Measurements from ENCODE around the gene SAMD11.
"Not testable (repeated sequence)": the region's sequence is repeated elsewhere in the genome, so short reads cannot be mapped to it uniquely, and the experiment has no call there.

SAMD11 gene

DNA sequence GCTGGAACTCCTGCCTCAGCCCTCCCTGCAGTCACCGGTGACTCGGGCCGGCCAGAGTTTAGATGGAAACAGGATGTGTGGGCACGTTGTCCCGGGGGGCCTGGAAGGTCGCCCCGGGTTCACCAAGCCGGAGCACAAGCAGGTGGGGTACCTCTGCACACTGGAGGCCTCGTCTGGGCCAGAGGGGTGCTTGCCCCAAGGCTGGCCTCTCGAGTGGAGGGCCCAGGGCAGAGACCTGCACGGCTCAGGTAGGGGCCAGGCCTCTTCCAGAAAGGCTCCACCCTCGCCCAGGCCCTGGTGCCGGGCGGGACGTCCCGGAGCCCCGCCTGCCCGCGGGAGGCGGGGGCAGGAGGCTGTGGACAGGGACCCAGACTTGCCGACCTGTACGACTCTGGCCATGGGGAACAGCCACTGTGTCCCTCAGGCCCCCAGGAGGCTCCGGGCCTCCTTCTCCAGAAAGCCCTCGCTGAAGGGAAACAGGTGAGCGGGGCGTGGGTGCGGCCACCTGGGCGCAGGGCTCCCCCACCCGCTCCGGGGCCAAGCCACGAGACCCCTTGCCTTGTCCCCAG, 42.5 kb downstream of the SAMD11 start, which contains the start of gene PLEKHN1:
Gene PLEKHN1 (plus strand): TSS at position 348 of the 569 bp plus-strand sequence. CDS start 50 bp downstream, at position 398.
- DNase-seq = peak; percentile 39

- peak; percentile 60 for DNase-seq
Measured at GRCh38 chr1:966704-967300, 43.1 kb downstream of the SAMD11 start.

- DNase-seq = no peak
Measured at GRCh38 chr1:967466-968343, 44.0 kb downstream of the SAMD11 start.

- no peak for DNase-seq
Measured at GRCh38 chr1:969260-969855, 45.6 kb downstream of the SAMD11 start.

GRCh38 chr1:970242-970972, 46.7 kb downstream of the SAMD11 start:
- no peak for DNase-seq

- DNase-seq = no peak
Measured at GRCh38 chr1:970973-971730, 47.4 kb downstream of the SAMD11 start.

GRCh38 chr1:971751-972506, 48.2 kb downstream of the SAMD11 start:
- no peak for DNase-seq

GRCh38 chr1:972726-973458, 49.2 kb downstream of the SAMD11 start:
- no peak for DNase-seq

- no peak for DNase-seq
Measured at GRCh38 chr1:973459-974292, 50.0 kb downstream of the SAMD11 start.

DNA sequence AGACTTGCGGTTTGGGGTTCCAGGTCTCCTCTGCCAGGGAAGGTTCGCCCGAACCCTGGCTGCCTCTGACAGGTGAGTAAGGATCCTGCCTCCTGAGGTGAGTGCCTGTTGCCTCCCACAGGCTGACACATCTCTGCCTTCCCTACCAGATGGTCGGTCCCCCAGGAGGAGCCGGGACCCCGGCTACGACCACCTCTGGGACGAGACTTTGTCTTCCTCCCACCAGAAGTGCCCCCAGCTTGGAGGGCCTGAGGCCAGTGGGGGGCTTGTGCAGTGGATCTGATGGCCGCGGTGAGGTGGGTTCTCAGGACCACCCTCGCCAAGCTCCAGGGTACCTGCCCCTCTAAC, 50.5 kb downstream of the SAMD11 start:
- DNase-seq = no peak

- DNase-seq = no peak
Measured at GRCh38 chr1:974687-975328, 51.1 kb downstream of the SAMD11 start.

DNA sequence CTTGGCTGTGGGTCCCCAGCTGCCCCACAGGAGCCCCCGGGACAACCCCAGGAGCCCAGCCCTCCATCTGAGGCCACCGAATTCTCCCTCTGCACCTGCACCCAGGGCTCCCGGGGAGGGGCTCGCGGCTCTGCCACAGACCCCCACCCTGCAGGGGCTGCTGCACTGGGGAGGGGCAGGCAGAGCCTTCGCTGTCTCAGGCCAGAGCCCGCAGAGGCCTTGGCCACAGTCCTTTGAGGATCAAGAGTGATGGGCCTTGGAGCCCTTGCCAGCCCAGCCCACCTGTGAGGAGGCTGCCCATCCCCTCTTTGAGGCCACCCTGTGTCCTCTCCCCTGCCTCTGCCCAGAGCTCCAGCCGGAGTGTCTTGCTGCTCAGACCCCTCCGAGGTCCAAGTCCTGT, 51.6 kb downstream of the SAMD11 start:
- DNase-seq = no peak

DNA sequence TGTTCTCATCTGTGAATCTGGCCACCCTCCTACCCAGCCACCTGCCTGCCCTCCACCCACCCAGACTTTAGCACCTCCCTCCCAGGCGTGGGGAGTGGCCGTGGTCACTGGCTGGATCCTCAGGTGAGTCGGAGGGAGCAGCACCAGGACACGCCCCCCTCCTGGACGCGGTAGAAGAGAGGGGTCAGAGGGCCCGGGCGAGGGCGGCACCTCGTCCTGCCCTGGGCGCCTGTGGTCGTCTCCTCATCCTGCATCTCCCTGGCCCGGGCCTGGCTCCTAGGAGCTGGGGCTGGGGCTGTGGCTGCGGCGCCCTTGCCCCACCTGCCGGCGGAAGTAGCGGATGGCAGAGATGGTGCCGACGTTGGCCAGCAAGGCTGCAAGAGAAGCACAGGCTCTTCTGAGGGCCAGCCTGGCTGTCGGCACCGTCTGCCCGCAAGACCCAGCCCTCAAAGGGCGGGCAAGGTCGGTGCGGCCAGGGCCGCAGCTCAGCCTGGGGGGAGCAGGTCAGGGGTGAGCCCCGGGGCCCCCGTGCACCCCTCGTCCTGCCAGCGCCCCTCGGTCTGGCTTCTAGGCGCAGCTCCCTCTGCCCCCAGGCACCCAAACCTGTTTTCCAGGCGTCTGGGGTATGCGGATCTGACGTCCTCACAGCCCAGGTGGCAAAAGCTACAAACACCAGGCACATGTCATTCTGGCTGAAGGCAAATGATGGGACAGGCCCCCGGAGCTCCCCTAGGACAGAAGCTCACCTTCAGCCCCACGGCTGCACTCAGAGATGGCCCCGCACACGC, 52.4 kb downstream of the SAMD11 start:
- peak; percentile 39 for DNase-seq

DNA sequence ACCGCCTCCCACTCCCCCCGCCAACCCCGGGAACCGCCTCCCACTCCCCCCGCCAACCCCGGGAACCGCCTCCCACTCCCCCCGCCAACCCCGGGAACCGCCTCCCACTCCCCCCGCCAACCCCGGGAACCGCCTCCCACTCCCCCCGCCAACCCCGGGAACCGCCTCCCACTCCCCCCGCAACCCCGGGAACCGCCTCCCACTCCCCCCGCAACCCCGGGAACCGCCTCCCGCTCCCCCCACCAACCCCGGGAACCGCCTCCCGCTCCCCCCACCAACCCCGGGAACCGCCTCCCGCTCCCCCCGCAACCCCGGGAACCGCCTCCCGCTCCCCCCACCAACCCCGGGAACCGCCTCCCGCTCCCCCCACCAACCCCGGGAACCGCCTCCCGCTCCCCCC, 53.1 kb downstream of the SAMD11 start:
- DNase-seq = not testable (repeated sequence)

DNA sequence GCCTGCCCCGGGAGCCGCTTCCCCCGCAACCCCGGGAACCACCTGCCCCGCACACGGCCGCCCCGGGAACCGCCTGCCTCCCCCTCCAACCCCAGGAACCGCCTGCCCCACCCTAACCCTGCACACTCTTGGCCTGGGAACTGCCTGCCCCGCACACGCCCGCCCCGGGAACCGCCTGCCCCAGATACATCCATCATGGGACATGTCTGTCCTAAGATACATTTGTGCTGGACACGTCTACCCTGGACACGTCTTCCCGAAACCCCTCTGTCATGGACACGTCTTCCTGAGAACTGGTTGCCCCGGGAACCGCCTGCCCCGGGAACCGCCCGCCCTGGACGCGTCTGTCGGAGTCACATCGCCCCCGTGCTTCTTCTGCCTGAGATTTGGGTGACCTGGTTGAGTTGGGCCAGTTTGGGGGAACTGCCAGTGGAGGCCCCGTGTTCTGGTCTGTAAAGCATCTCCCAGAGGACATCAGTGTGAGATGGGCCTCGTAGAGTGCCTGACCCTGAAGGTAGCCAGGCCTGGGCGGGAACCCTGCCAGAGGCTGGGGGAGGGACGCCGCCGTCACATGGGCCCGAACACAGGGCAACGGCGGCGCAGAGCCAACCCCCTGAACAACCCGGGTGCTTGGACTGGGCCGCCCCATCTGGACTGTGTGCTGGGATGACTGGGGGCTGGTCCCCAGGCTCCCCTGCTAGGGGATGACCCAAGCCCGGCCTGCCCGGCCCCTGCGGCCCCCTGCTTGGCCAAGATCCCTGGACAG, 54.5 kb downstream of the SAMD11 start:
- no peak for DNase-seq

DNA sequence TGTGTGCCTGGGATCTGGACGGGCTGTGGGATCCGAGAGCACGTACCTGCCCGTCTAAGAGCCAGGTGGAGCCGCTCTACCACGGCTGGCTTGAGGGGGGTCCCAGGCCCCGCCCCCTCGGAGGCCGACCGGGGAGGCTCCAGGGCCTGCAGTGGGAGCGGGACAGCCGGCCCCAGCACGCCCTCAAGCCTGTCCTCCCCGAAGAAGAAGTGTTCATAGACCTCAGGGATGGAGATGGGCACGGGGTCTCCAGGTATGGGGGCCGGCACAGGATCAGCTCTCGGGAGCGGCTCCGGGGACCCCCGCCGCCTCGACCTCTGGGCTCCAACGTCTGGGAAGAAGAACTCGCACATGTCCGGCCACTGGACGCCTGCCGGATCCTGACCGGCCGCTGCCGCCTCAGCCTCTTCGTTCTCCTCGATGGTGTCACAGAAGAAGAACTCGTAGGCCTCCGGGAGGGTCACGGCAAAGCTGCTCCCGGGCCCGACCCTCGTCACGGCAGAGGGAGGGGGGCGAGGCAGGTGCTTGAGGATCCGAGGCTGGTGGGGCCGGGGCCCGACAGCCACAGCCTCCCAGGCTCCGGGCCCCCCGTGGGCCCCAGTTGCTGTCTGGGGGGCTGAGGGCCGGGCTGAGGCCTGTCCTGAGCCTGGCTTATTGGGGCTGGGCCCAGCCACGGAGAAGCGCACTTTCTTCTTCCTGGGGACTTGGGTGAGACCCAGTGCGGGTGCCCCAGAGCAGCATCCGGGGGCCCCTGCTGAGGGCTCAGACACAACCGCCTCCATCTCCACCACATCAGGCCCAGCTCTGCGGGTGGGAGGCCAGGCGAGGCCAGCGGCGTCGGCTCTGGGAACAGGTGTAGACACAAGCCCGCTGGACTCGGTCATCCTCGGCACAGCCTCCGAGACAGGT, 55.4 kb downstream of the SAMD11 start:
- no peak for DNase-seq

DNA sequence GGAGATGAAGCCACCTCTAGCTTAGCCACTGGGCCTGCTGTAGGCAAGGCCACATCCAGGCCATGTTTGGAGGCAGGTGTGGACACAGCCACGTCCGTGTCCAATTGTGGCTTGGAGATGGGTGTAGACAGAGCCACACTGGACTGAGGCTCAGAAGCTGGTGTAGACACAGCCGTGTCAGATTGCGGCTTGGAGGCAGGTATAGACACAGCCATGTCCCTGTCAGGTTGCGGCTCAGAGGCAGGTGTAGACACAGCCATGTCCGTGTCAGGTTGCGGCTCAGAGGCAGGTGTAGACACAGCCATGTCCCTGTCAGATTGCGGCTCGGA, 56.0 kb downstream of the SAMD11 start:
- DNase-seq = no peak

Data from fibroblast of upper back skin (primary cell).